Cerebellar nuclear complex (tissue), 1 donor: ENCODE results near the gene NCF4.

Experiments used
- DNase-seq, 2 experiments: peaks; one replicate each; lab custom pipeline; 2025; lab: John Stamatoyannopoulos, UW

The NCF4 gene

DNA sequence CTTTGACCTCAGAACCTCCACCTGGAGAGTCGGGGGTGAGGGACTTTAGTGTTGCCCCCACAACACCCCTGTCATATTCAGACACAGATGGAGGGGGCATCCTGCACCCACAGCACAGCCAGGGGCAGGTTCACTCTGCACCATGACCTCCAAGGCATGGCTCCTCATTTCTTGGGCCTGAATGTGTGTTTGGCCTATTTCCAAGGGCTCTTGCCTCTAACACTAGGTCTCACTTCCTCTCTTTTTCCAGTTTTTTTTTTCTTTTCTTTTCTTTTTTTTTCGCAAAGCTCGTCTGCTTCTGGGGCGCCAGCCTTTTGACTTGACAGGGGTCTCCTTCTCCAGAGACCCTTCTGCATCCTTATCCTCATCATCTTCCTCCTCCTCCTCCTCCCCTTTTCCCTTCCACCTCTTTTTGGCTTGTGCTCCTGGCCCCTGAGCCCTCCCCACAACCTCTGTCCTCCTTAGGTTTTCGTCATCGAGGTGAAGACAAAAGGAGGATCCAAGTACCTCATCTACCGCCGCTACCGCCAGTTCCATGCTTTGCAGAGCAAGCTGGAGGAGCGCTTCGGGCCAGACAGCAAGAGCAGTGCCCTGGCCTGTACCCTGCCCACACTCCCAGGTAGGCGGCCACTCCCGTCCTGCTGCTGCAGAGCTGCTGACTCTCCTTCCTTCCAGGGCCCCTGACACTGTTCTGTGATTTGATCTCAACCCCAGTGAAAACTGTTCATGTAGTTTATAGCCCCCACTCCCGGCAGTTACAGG lies 3.8 kb downstream of the NCF4 start:
- no peak for DNase-seq

- no peak for DNase-seq
These were observed 4.5 kb downstream of the NCF4 start for GRCh38 chr22:36865346-36865745.

- no peak for DNase-seq
These were observed 6.9 kb downstream of the NCF4 start for GRCh38 chr22:36867695-36868094.

DNA sequence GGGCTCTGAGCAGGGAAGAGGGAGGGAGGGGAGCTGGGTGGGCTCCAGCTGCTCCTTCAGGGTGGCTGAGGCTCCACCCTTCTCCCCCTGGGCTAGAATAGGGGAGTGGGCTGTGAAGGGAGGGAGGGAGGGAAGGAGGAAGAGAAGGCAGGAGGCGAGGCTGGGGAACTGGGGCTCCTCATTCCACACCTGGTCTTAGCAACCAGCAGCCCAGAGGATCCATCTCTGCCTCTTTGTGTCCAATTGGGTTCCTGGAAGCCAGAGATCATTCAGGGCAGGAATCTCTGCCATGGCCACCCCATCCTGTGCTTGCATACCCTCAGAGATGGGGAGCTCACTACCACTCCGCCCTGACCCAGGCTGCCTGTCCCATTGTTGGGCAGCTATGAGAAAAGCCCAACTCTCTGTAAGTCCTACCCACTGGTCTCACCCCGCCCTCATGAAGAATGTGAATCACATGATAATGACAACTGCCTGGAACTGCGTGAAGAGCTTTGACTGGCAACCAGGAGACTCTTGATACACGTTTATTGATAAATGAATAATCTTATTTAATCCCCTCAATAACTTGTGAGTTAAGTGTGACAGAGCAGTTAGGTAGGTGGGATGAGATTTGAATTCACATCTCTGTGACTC lies 7.9 kb downstream of the NCF4 start:
- no peak for DNase-seq

GRCh38 chr22:36870250-36870649 lies 9.4 kb downstream of the NCF4 start:
- no peak for DNase-seq

- DNase-seq = no peak
These were observed 10.9 kb downstream of the NCF4 start for GRCh38 chr22:36871669-36872081.

GRCh38 chr22:36872084-36872483 lies 11.3 kb downstream of the NCF4 start:
- no peak for DNase-seq

DNA sequence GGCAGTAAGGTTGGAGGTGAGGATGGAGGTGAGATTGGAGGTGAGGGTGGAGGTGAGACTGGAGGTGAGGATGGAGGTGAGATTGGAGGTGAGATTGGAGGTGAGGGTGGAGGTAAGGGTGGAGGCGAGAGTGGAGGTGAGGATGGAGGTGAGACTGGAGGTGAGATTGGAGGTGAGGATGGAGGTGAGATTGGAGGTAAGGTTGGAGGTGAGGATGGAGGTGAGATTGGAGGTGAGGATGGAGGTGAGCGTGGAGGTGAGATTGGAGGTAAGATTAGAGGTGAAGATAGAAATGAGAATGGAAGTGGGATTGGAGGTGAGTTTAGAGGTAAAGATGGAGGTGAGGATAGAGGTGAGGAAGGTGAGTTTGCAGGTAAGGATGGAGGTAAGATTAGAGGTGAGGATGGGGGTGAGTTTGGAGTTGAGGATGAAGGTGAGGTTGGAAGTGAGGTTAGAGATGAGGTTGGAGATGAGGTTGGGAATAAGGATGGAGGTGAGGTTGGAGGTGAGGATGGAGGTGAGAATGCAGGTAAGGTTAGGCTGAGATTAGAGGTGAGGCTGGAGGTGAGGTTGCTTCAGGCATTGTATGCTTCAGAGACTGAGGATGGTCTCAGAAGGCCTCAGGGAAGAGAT lies 12.2 kb downstream of the NCF4 start:
- DNase-seq = no peak

GRCh38 chr22:36873614-36874308 lies 13.0 kb downstream of the NCF4 start:
- DNase-seq = no peak

DNA sequence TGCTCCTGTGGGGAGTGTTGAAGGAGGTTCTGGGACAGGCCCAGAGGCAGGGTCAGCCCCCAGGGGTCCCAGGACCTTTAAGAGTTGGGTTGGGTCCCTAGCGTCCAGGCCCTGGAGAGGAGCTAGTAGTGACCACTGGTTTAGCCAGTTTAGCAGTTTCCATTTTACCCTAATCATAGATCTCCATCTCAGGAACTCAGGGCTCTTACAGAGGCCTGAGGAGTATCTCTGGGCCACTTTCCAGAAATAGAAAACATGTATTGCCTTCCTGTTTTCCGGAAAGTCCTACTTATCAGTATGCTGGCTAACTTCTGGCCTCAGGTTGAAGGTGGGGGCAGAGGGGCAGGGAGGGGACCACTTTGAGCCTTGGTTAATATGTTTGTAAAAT lies 13.5 kb downstream of the NCF4 start:
- no peak for DNase-seq

DNA sequence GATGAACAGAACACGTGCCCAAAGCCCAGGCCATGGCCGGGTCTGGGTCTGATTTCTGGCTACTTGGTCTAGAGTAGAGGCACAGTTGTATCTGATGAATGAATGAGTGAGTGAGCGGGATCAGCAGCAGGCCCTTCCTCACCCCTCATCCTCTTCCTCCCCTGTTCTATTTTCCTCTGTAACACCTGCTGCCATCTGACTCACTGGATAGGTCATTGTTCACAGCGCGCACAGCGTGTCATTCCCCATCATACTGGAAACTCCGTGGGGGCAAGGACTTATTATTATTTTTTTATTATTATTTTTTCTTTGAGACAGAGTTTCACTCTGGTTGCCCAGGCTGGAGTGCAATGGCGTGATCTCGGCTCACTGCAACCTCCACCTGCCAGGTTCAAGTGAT lies 13.9 kb downstream of the NCF4 start:
- DNase-seq = no peak

DNA sequence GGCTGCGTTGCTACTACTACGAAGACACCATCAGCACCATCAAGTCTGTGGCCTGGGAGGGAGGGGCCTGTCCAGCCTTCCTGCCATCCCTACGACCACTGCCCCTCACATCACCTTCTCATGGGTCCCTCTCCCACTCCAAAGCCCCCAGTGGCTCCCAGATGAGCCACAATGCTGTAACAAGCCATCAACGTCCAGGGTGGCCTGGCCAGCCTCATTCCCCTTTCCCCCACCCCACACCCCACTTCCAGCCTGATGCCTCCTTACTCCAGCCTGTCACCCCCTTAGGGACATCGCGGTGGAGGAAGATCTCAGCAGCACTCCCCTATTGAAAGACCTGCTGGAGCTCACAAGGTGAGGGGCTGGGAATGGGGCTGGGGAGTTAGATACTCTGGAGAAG lies 14.9 kb downstream of the NCF4 start:
- no peak for DNase-seq

DNA sequence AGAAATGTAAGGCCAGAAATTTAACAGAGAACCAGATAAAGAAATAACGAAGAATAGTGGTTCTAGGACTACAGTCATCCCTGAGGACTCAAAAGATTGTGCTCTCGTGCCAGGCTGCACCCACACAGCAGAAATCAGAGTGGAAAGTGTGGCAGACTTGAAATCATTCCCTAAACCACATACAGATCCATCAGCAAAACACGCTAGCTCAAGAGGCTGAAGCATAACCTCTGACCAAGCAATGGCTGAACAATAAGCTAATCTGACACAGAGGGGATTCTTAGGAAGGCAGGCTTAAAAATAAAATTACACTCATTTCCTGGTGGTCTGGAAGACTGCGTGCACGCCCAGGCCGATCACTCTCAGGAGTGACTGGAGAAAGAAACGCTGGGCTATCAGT lies 19.0 kb downstream of the NCF4 start:
- no peak for DNase-seq

DNA sequence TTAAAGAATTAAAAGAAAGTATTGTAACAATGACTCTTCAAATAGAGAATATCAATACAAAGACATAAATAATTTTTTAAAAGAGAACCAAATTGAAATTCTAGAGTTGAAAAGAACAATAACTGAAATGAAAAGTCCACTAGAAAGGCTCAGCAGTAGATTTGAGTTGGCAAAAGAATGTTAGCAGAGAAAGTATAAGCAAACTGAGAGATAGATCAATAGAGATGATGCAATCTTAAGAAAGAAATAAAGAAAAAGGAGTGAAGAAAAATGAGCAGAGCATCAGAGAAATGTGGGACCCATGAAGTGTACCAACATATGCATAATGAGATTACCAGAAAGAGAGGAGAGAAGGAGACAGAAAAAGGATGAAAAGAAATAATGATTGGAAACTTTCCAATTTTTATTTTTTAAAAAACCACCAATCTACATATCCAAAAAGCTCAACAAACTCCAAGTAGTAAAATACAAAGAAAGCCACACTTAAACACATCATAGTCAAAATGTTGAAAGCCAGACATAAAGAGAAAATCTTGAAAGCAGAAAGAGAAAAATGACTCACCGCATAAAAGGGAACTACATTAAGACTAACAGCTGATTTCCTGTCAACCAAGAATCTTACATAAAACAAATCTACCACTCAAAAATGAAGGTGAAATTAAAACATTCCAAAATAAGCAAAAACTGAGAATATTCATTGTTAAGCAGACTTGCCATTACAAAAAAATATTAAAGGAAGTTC lies 20.9 kb downstream of the NCF4 start:
- no peak for DNase-seq

GRCh38 chr22:36884349-36885158 lies 23.7 kb downstream of the NCF4 start:
- DNase-seq = no peak

DNA sequence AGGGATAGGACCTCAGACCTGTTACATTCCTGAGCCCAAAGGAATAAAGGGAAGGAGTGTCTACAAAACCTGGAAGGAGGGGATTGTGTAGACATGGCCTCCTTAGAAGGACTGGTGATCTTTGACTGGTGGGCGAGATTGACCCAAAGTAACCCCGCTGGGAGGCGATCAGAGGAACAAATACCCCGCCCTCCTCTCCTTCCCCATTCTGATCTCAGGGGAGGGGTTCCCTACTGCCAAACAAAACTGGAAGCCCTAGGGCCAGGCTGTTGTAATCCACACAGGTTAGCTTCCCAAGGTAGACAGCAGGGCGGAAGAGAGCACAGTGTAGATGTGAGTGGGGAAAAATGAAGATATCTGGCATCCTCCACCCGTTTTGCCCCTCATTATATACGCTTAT lies 24.7 kb downstream of the NCF4 start:
- DNase-seq = no peak

DNA sequence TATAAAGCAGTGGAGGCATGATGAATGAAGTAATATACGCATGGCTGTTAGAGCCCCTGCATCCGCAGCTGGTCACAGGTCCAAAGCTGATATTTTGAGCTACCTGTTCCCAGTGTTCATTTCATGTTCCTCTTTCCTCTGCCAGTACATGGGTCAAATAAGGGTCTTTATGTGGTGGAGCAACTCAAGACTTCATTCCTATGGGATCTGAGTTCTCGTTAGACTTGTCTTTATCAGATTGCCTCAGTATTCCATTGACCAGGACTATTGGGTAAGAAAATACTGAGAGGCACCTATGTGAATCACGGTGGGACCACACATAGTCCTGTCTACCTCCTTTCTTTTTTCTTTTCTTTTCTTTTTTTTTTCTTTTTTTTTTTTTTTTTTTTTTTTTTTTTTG lies 25.2 kb downstream of the NCF4 start:
- DNase-seq = no peak

GRCh38 chr22:36887162-36887561 lies 26.4 kb downstream of the NCF4 start:
- no peak for DNase-seq

DNA sequence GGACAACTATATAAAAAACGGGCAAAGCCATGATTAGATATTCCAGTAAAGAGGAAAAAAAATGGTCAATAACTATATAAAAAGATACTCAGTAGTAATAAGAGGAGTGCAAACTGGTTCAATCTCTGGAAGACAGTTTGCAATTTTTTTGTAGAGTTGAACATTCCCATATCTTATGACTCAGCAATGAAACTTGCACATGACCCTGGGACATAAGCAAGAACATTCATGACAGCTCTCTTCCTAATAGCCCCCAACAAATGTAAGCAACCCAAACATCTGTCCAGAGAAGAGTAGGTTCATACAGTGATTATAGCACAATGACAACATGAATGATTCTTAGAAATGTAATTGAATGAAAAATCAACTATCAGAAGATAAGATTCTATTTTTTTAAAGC lies 30.8 kb downstream of the NCF4 start:
- no peak for DNase-seq

DNA sequence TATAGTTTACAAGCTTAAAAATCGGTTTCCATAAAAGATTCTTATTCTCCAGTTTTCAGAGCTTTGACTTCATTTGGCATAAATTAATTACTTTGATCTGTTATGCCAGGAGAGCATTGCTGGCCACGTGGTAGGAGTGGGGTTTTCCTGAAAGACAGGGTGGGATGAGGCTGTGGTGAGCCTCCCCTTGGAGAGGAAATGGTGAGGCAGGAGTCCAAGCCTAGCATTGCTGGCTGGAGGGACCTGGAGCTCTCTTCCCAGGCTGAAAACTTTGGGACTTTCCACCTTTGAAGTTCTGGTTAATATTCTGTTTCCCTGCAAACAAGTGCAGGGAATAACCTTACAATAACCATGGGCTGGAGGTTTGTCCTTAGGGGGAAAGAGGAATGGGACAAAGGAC lies 31.5 kb downstream of the NCF4 start:
- DNase-seq = no peak

GRCh38 chr22:36893262-36893661 lies 32.5 kb downstream of the NCF4 start:
- no peak for DNase-seq
